Measurements from ENCODE around the gene VSTM2B. TPM values are rescaled to one million over a fixed set of nuclear protein-coding genes. Genes with fewer than 3 reads are reported as not detected.

VSTM2B gene
- total RNA-seq, 1 experiment from 2014 or later, result 0.31 TPM

GRCh38 chr19:29521291-29522075, 4.3 kb upstream of the VSTM2B start:
- Mint-ChIP-seq H3K9me3 (peaks cover 0 to 2% of the 10 kb centered on the region in 2 experiments; a peak in 2 of 5 replicates), H3K4me3 (no peak overlapping the region), H3K36me3 (ENCODE audit: insufficient read depth in 1 of 3, low read depth in 3 of 3) (no peaks in the 10 kb centered on the region), H3K27ac (no peak overlapping the region), H3K4me1 (peaks cover 4 to 8% of the 10 kb centered on the region in 2 experiments; a peak in 3 of 4 replicates), H3K27me3 (ENCODE audit: low read depth) (peaks cover 81% of the 10 kb centered on the region)
- Histone ChIP-seq H3K79me2 (ENCODE audit: insufficient read depth, low read length) (no peaks in the 10 kb centered on the region), H3K14ac (ENCODE audit: insufficient read depth, low read length) (no peak overlapping the region), H3K4ac (ENCODE audit: low read depth, low read length) (no peak overlapping the region), H3K56ac (ENCODE audit: insufficient read length, low read depth, low read length) (no peak overlapping the region), H4K8ac (replicated peaks; ENCODE audit: insufficient read length, low read depth, low read length) (no peak overlapping the region), H3K27ac (ENCODE audit: insufficient read length, low read depth, low read length) (no peak overlapping the region), H2AFZ (ENCODE audit: low read length) (no peak overlapping the region), H3T11ph (ENCODE audit: low read length) (no peak overlapping the region), H4K91ac (ENCODE audit: insufficient read length, low read depth, low read length) (no peak overlapping the region), H3K23me2 (ENCODE audit: insufficient read length, low read depth, low read length, poor library complexity, severe bottlenecking) (peaks cover 15% of the 10 kb centered on the region), H3K27me3 (ENCODE audit: insufficient read depth, low read length) (peaks cover 25% of the 10 kb centered on the region), H4K20me1 (ENCODE audit: control insufficient read depth, insufficient read depth, insufficient read length) (no peaks in the 10 kb centered on the region), H2BK20ac (ENCODE audit: low read depth, low read length, poor library complexity, severe bottlenecking) (no peak overlapping the region), H2BK12ac (ENCODE audit: insufficient read length, low read depth, low read length) (no peak overlapping the region), H3K4me1 (ENCODE audit: insufficient read depth, low read length) (no peaks in the 10 kb centered on the region), H2BK15ac (ENCODE audit: low read depth, low read length) (no peak overlapping the region), H3K23ac (ENCODE audit: insufficient read length, low read depth, low read length) (no peak overlapping the region), H3K9ac (ENCODE audit: extremely low read depth, insufficient read length, low read length) (no peak overlapping the region), H2BK5ac (ENCODE audit: insufficient read length, low read length) (no peak overlapping the region), H3K18ac (ENCODE audit: insufficient read length, low read depth, low read length) (no peak overlapping the region), H2AK5ac (ENCODE audit: insufficient read length, low read length) (no peak overlapping the region), H3K79me1 (ENCODE audit: insufficient read depth, low read depth, low read length, poor library complexity, severe bottlenecking) (no peaks in the 10 kb centered on the region), H2BK120ac (ENCODE audit: low read depth, low read length, poor library complexity, severe bottlenecking) (no peak overlapping the region), H3K9me3 (ENCODE audit: control insufficient read depth, low read depth, low read length) (no peaks in the 10 kb centered on the region), H3K4me2 (ENCODE audit: insufficient read depth, insufficient read length, low read length) (no peak overlapping the region), H4K5ac (ENCODE audit: insufficient read length, low read depth, low read length) (no peak overlapping the region)
- TF ChIP-seq CTCF (conservative IDR thresholded peaks at IDR 0.05), result no peak
- no CpG with 5 or more reads among the region's 9 CpGs for WGBS (ENCODE audit: extremely low coverage, insufficient read length, low lambda C conversion rate)
- DNase-seq, result no peak
